ENCODE data around the gene OSBP2. TPM values are rescaled to one million over a fixed set of nuclear protein-coding genes. Genes with fewer than 3 reads are reported as not detected.

OSBP2 gene
- total RNA-seq, 1 experiment from 2014 or later, result 2.8 TPM

- DNase-seq (ENCODE audit: low spot score), result no peak
Measured at GRCh38 chr22:30843245-30843644, 148.6 kb downstream of the OSBP2 start.

GRCh38 chr22:30847583-30847982 is 152.9 kb downstream of the OSBP2 start:
- no peak for DNase-seq (ENCODE audit: low spot score)

- DNase-seq (ENCODE audit: low spot score), result no peak
Measured at GRCh38 chr22:30855266-30855665, 160.6 kb downstream of the OSBP2 start.

- DNase-seq (ENCODE audit: low spot score), result no peak
Measured at GRCh38 chr22:30855677-30856518, 161.2 kb downstream of the OSBP2 start.

- DNase-seq (ENCODE audit: low spot score), result no peak
Measured at GRCh38 chr22:30856741-30857502, 162.2 kb downstream of the OSBP2 start.

GRCh38 chr22:30857791-30858190 is 163.1 kb downstream of the OSBP2 start:
- no peak for DNase-seq (ENCODE audit: low spot score)

GRCh38 chr22:30858976-30859713 is 164.5 kb downstream of the OSBP2 start:
- no peak for DNase-seq (ENCODE audit: low spot score)

- DNase-seq (ENCODE audit: low spot score), result no peak
Measured at GRCh38 chr22:30859714-30860095, 165.0 kb downstream of the OSBP2 start.

- DNase-seq (ENCODE audit: low spot score), result no peak
Measured at GRCh38 chr22:30860176-30861105, 165.8 kb downstream of the OSBP2 start.

- no peak for DNase-seq (ENCODE audit: low spot score)
Measured at GRCh38 chr22:30861131-30861530, 166.5 kb downstream of the OSBP2 start.

GRCh38 chr22:30861688-30862552 is 167.2 kb downstream of the OSBP2 start:
- no peak for DNase-seq (ENCODE audit: low spot score)

- DNase-seq (ENCODE audit: low spot score), result no peak
Measured at GRCh38 chr22:30863081-30863833, 168.6 kb downstream of the OSBP2 start.

GRCh38 chr22:30864441-30865420 is 170.1 kb downstream of the OSBP2 start:
- no peak for DNase-seq (ENCODE audit: low spot score)

- no peak for DNase-seq (ENCODE audit: low spot score)
Measured at GRCh38 chr22:30865656-30866055, 171.0 kb downstream of the OSBP2 start.

- no peak for DNase-seq (ENCODE audit: low spot score)
Measured at GRCh38 chr22:30866216-30866615, 171.5 kb downstream of the OSBP2 start.

- DNase-seq (ENCODE audit: low spot score), result no peak
Measured at GRCh38 chr22:30866811-30867271, 172.2 kb downstream of the OSBP2 start.

- no peak for DNase-seq (ENCODE audit: low spot score)
Measured at GRCh38 chr22:30867746-30868662, 173.3 kb downstream of the OSBP2 start.
